A673 (cell line): ENCODE data around the gene LRFN5. TPM values are rescaled to one million over a fixed set of nuclear protein-coding genes. Genes with fewer than 3 reads are reported as not detected.
"Not testable (repeated sequence)": the region's sequence is repeated elsewhere in the genome, so short reads cannot be mapped to it uniquely, and the experiment has no call there.

ENCODE experiments used
- BruUV-seq: library from RNA; stranded (reverse); fragments of 400-500 nt; replicated peaks from 2 replicates; lab custom pipeline; 2021; lab: Mats Ljungman, UMichigan
- CTCF ChIA-PET: fragments of 300-600 bp; sonication (Branson Sonifier 250); formaldehyde crosslinking; loops from one replicate; lab custom pipeline; 2022; ENCODE audit warnings: antibody characterized with exemption; lab: Charles Lee
- POLR2A ChIA-PET: fragments of 300-600 bp; sonication (Branson Sonifier 250); formaldehyde crosslinking; loops from one replicate; lab custom pipeline; 2022; ENCODE audit warnings: antibody characterized with exemption; ENCODE audit not compliant: low non-redundant PET; lab: Charles Lee
- DNase-seq: peaks from one replicate; pipeline ENCODE4 v3.0.0-alpha.2; 2015; ENCODE audit warnings: low spot score
- H3K27ac ChIP-seq: fragments of 200-600 bp; sonication (generic); 2 replicates; pipeline ENCODE4 v1.5.1; 2016; ENCODE audit warnings: mixed run types, low read depth, mild to moderate bottlenecking, mixed read lengths, antibody characterized with exemption, low read length; ENCODE audit not compliant: poor library complexity, severe bottlenecking
- H3K27me3 ChIP-seq: fragments of 200-600 bp; sonication (generic); replicated peaks from 2 replicates; pipeline ENCODE4 v1.6.1; 2017; ENCODE audit warnings: mixed run types, low read depth, mild to moderate bottlenecking, mixed read lengths, antibody characterized with exemption, low read length; ENCODE audit not compliant: insufficient read depth, poor library complexity
- H3K36me3 ChIP-seq: fragments of 200-600 bp; sonication (generic); 2 replicates; pipeline ENCODE4 v1.6.1; 2016; ENCODE audit warnings: mixed run types, mild to moderate bottlenecking, mixed read lengths, antibody characterized with exemption, low read length; ENCODE audit not compliant: insufficient read depth, poor library complexity, severe bottlenecking
- H3K4me1 ChIP-seq: fragments of 200-600 bp; sonication (generic); 2 replicates; pipeline ENCODE4 v1.6.1; 2017; ENCODE audit warnings: mixed run types, mild to moderate bottlenecking, mixed read lengths, antibody characterized with exemption, low read length; ENCODE audit not compliant: insufficient read depth, poor library complexity, severe bottlenecking
- H3K4me3 ChIP-seq: fragments of 200-600 bp; sonication (generic); 2 replicates; pipeline ENCODE4 v1.5.1; 2016; ENCODE audit warnings: low read depth, mixed run types, mild to moderate bottlenecking, mixed read lengths, low read length; ENCODE audit not compliant: poor library complexity, severe bottlenecking
- H3K9me3 ChIP-seq: fragments of 200-600 bp; sonication (generic); 2 replicates; pipeline ENCODE4 v1.6.1; 2016; ENCODE audit warnings: mixed run types, low read depth, mild to moderate bottlenecking, mixed read lengths, antibody characterized with exemption, low read length; ENCODE audit not compliant: poor library complexity, severe bottlenecking
- EZH2 ChIP-seq: fragments of 200-600 bp; sonication (generic); IDR thresholded peaks from 2 replicates; pipeline ENCODE4 v1.6.1; 2017; ENCODE audit warnings: borderline replicate concordance, low read depth, mild to moderate bottlenecking, mixed read lengths, antibody characterized with exemption, low read length; ENCODE audit not compliant: poor library complexity, severe bottlenecking
- intact Hi-C: fragments of 100-400 bp; cut with micrococcal nuclease; formaldehyde crosslinking; loops from one replicate; pipeline ENCODE4 v1.10.0; 2022; ENCODE audit not compliant: unreplicated experiment
- total RNA-seq: library from RNA; stranded (reverse); gene quantifications from 2 replicates; pipeline ENCODE4 v1.2.3, GENCODE V29; 2021
- TF ChIP-seq, protein P1 (sequence below): fragments of 300-800, 200-600 bp; sonication (generic); conservative IDR thresholded peaks from 2 replicates; pipeline ENCODE4 v1.5.1; 2017; ENCODE audit warnings: low read depth, mild to moderate bottlenecking, antibody characterized with exemption, low read length, moderate library complexity, mixed read lengths

Gene LRFN5
- total RNA-seq, 1 experiment from 2014 or later, result 51.3 TPM

DNA sequence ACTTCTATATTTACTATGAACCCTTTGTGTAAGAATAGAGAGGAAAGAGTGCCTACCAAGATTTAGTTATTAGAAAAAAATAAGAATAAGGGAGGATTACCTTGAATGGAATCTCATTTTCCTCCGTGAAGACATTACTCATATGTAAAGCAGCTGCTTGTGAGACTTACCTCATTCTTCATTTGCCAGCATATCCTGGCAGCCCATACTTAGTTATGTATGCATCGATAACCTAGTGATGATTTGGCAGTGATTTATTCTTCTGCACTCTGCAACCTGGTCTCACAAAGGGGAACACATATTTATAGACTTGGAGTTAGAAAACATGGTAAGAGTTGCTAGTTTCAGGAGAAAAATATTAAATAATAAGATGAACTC lies 56.8 kb downstream of the LRFN5 start:
- POLR2A ChIA-PET, result no interaction called here
- H3K9me3 ChIP-seq, result no peaks in the 10 kb centered on the region
- CTCF ChIA-PET, result no interaction called here
- H3K4me3 ChIP-seq, result no peak overlapping the region
- TF ChIP-seq, protein P1, sequence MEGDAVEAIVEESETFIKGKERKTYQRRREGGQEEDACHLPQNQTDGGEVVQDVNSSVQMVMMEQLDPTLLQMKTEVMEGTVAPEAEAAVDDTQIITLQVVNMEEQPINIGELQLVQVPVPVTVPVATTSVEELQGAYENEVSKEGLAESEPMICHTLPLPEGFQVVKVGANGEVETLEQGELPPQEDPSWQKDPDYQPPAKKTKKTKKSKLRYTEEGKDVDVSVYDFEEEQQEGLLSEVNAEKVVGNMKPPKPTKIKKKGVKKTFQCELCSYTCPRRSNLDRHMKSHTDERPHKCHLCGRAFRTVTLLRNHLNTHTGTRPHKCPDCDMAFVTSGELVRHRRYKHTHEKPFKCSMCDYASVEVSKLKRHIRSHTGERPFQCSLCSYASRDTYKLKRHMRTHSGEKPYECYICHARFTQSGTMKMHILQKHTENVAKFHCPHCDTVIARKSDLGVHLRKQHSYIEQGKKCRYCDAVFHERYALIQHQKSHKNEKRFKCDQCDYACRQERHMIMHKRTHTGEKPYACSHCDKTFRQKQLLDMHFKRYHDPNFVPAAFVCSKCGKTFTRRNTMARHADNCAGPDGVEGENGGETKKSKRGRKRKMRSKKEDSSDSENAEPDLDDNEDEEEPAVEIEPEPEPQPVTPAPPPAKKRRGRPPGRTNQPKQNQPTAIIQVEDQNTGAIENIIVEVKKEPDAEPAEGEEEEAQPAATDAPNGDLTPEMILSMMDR, result no peak
- H3K36me3 ChIP-seq, result no peaks in the 10 kb centered on the region
- no peaks in the 10 kb centered on the region for H3K27me3 ChIP-seq
- H3K27ac ChIP-seq, result peak overlapping the region; percentile 59
- BruUV-seq, result no TSS peak
- intact Hi-C loops, result no loop called here
- DNase-seq, result peak; percentile 38
- peaks cover 74% of the 10 kb centered on the region for H3K4me1 ChIP-seq

DNA sequence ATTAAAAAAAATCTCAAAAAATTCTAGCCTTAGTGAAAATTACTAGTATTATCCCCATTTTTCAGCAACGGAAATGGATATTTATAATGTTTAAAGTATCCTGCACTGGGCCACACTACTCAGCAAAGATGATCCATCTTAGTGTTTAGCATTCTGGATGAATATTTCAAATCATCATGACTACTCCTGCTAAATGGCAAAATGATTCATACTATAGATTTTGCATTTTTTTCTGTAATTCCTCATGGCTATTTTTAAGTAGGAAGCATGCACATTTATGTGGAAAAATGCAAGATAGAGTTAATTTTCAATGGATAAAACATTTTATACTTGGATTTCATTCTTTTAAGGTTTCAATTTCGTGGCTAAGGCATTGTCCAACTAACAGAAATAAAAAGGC lies 59.6 kb downstream of the LRFN5 start:
- peaks cover 83% of the 10 kb centered on the region for H3K4me1 ChIP-seq
- H3K27me3 ChIP-seq, result no peaks in the 10 kb centered on the region
- no TSS peak for BruUV-seq
- no peak for DNase-seq
- H3K9me3 ChIP-seq, result no peaks in the 10 kb centered on the region
- H3K36me3 ChIP-seq, result no peaks in the 10 kb centered on the region
- ChIA-PET POLR2A (no interaction called here), CTCF (no interaction called here)
- no peak overlapping the region for H3K4me3 ChIP-seq
- intact Hi-C loops, result loop anchor here (5.0 kb wide), 1 partner anchor 59 kb away; the partner anchor contains the start of gene LRFN5
- TF ChIP-seq EZH2, result no peak
- TF ChIP-seq, protein P1, result no peak
- H3K27ac ChIP-seq, result peak overlapping the region; percentile 88

DNA sequence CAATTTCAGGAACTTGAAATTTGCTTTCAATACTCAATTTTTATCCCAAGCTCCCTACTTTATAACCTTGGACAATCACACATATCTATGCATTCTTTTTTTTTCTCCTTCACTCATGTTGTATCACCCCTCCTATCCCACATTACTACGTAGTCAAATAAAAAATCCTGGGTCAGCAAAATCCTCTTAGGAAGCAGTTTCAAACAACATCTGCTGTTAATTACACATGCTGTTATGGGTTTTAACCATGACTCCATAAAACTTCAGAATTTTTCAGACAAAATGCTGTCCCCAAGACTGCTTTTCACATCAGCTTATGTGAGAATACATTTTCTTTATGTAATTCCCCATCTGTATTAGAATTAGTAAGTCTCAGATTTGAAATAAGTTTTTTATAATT lies 61.7 kb downstream of the LRFN5 start:
- Histone ChIP-seq H3K27ac (peak overlapping the region; percentile 88), H3K9me3 (no peaks in the 10 kb centered on the region), H3K36me3 (no peaks in the 10 kb centered on the region), H3K27me3 (no peaks in the 10 kb centered on the region), H3K4me3 (peak overlapping the region; percentile 18), H3K4me1 (peaks cover 62% of the 10 kb centered on the region)
- ChIA-PET POLR2A (no interaction called here), CTCF (no interaction called here)
- DNase-seq, result peak; percentile 93
- TF ChIP-seq, protein P1, result no peak
- TF ChIP-seq EZH2, result no peak
- intact Hi-C loops, result loop anchor here (5.0 kb wide), 1 partner anchor 61 kb away; the partner anchor contains the start of gene LRFN5
- BruUV-seq, result no TSS peak

DNA sequence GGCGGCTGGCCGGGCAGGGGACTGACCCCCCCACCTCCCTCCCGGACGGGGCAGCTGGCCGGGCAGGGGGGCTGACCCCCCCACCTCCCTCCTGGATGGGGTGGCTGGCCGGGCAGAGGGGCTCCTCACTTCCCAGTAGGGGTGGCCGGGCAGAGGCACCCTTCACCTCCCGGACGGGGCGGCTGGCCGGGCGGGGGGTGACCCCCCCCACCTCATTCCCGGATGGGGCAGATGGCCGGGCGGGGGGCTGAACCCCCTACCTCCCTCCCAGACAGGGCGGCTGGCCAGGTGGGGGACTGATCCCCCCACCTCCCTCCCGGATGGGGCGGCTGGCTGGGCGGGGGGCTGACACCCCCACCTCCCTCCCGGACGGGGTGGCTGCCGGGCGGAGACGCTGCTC lies 66.9 kb downstream of the LRFN5 start:
- H3K27ac ChIP-seq, intact Hi-C loops, POLR2A ChIA-PET, BruUV-seq, DNase-seq, CTCF ChIA-PET, H3K27me3 ChIP-seq, H3K9me3 ChIP-seq, H3K36me3 ChIP-seq, H3K4me3 ChIP-seq: not testable (repeated sequence)
- H3K4me1 ChIP-seq, result peaks cover 13% of the 10 kb centered on the region

DNA sequence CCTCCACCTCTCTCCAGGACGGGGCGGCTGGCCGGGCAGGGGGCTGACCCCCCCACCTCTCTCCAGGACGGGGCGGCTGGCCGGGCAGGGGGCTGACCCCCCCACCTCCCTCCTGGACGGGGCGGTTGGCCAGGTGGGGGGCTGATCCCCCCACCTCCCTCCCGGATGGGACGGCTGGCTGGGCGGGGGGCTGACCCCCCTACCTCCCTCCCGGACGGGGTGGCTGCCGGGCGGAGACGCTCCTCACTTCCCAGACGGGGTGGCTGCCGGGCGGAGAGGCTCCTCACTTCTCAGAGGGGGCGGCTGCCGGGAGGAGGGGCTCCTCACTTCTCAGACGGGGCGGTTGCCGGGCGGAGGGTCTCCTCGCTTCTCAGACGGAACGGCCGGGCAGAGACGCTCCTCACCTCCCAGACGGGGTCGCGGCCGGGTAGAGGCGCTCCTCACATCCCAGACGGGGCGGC lies 67.9 kb downstream of the LRFN5 start:
- CTCF ChIA-PET, H3K4me1 ChIP-seq, DNase-seq, H3K36me3 ChIP-seq, H3K27me3 ChIP-seq, BruUV-seq, H3K9me3 ChIP-seq, intact Hi-C loops, POLR2A ChIA-PET, H3K27ac ChIP-seq, H3K4me3 ChIP-seq: not testable (repeated sequence)
